ENCODE measurements around the gene MCTP1.

MCTP1 gene

DNA sequence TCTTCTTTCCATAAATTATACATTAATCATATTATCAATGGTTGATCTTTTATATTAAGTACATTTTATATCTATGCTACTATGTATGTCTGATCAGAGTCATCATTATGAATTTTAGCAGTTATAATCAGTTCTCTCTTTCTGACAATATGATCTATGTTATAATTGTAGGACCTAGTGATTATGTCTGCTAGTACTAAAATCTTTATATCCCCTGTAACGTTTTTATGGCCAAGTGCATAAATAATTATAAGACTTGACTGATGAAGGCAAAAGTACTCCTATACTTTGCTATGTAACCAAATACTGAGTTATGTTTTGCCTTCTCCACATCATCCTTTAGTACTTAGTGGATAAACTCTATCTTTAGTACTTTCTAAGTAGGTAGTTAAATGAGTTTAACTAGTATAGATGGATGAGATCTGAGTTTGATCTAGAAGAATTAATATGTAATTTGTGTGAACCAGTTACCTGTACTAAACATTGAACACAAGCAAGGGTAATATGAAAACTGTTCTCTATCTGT, 591.0 kb downstream of the MCTP1 start:
- DNase-seq (no peak), ATAC-seq (no peak)

DNA sequence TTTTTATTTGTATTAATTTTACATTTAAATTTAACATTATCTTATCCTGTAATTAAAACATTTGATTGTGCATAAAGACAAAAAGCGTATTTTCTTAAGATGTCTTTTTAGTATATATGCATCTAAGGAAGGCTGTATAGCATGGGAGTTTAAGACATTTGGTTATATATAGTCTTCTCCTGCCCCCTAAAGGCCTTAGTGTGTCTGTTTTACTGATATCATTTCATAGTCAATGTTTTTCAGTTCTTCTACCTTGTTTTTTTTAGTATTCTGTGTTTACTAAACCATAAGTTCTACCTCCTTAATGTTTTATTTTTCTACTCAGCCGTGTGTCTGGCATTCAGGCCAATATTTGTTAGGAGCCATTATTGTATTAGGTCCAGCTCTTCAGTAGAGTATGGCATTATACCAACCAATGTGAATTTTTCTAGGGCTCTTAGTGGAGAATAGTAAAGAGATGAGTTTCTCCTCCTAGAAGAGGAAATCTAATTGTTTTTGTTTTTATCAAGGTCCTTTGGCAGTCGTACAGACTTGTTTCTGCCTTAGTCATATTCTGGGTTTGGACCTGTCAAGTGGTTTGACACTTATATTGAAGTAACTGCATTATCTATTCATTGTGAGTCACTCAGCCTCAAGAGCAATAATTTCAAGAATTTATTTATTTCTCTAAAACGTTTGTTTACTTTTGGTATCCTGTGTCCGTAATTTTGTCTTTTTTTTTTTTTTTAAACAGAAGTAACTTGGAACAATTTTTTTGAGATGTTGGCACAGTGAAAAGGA, 591.7 kb downstream of the MCTP1 start:
- no peak for ATAC-seq
- DNase-seq: no peak

DNA sequence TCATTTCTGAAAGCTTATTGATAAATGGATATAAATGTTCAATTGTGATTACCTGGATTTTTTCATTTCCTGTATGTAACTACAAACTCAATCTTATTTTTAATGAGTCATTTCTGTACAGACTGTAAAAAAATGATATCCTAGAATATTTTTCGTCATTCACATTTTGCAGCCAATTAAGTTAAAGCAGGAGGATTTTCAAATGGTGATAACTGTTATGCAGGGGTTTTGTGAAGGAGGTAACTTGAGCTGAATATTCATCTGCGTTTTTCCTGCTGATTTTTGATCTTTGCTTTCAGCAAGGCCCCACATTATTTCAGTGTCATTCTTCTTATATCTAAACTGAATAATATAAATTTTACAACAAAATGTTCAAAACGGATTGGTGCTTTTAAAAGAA, 592.3 kb downstream of the MCTP1 start:
- ATAC-seq: no peak
- no peak for DNase-seq

DNA sequence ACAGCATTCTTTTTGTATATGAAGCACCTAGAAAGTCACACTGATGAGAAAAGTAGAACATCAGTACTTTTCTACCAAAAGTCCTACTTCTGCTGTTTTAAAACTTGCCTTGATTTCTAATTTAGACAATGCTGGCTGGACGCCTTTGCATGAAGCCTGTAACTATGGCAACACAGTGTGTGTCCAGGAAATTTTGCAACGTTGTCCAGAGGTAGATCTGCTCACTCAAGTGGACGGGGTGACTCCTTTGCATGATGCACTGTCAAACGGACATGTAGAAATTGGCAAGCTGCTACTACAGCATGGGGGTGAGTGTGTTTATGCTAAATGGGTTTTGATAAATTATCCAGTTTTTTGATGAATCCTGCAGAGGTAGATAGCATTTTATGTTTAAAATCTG, 592.9 kb downstream of the MCTP1 start:
- ATAC-seq: no peak
- DNase-seq: no peak

DNA sequence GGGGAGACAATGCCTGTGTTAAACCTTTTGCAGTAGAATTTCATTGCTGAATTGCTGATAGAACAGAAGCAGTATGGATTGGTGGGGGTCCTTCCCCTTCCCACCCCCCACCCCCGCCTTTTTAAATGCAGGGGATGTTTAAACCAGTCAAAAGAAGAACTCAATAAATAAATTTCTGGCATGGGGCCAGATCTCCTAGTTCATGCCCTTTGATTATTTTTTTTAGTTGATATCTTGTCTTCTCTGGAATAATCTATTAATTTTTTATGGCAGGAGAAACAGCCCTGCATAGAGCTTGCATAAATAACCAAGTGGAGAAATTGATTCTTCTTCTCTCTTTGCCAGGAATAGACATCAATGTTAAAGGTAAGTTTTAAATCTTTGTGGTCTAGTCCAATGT, 593.6 kb downstream of the MCTP1 start:
- no peak for ATAC-seq
- no peak for DNase-seq

DNA sequence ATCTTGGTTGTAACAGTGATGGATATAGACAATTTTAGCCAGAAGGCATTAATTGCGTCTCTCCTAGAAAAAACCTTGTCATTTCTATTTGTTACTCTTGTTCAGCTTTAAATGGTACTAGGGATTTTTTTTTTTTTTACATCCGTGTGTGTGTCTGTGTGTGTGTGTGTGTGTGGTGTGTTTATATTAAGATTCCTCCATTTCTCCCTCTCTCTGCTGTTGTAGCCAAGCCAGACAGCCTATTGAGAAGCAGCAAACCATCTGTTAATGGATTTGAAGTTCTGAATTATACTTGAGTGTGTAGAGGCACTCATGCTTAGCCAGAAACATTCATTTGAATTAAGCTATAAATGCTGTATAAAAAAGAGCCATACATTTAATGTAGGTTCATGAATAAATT, 594.1 kb downstream of the MCTP1 start:
- no peak for DNase-seq
- no peak for ATAC-seq

DNA sequence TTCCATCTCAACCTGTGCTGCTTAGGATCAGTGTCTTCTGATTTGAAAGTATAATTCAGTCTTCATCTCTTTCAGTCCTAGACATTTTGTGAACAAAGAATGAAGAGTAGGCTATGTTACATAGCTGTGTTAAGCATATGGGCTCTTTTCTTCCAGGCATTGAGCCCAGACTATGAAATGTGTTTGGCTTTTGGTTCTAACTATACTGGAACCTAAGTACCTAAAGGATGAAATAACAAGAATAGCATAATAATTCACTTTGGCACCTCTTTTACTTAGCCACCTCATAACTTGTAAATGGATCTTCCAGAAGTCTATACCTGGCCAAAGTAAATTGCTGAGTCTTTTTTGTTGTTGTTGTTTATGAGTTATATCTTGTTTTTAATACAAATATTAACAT, 595.0 kb downstream of the MCTP1 start:
- ATAC-seq: no peak
- no peak for DNase-seq

DNA sequence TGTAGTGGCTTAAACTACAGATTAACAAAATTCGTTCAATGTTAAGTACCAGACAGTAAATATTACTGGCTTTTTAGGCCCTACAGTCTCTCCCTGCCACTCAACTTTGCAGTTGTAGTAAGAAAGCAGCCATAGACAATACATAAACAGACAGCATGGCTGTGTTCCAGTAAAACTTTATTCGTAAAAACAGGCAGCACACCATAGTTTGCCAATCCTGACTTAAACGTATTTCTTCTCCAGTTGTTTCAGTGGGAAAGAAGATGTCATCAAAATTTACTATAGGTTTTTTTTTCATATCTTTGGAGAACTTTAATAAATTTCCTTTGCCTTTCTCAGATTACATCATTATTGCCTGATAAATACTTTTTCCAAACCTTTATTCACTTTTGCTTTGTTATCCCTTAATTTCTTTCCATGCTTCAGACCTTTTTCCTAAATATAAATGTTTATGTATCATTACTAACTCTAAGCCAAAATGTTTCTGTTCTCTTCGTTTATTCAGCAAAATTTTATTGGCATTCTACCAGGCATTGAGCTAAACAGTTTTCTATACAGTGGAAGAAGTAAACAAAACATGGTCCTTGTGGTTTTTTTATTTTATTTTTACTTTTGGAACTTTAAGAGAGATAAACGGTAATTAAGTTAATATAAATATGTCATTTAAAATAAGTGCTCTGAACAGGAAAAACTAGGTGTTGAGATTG, 601.9 kb downstream of the MCTP1 start:
- DNase-seq: no peak

DNA sequence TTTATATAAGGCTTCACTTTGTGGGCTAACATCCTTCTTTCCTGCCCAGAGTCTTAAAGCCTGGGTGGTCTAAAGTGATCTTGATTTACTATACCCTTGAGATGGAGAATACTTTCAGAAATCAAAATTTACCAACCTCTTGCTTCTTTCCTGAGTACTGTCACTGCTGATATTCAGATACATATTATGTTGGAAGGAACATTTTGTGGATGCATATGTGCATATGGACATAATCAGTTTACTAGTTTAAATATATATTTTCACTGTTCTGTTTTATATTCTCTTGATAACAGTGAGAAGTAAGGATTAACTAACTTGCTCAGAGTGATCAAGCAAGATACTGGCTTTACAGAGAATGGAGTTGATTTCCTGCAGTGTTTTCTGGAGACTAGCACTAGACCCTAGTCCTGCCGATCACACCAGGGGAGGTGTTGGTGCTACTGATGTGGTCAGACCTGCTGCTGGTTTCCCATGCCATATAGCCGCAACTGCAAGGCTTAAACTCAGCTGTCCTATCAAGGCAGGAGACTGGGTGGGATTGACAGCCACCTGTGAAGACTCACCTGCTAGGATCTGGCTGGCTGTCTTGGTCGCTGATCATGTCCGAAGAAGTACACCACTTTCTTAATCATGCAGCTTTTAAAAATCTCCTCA, 608.8 kb downstream of the MCTP1 start:
- ATAC-seq: no peak
- DNase-seq: no peak

More for the DNA sequence above, 601.9 kb downstream of the MCTP1 start:
- no peak for ATAC-seq

DNA sequence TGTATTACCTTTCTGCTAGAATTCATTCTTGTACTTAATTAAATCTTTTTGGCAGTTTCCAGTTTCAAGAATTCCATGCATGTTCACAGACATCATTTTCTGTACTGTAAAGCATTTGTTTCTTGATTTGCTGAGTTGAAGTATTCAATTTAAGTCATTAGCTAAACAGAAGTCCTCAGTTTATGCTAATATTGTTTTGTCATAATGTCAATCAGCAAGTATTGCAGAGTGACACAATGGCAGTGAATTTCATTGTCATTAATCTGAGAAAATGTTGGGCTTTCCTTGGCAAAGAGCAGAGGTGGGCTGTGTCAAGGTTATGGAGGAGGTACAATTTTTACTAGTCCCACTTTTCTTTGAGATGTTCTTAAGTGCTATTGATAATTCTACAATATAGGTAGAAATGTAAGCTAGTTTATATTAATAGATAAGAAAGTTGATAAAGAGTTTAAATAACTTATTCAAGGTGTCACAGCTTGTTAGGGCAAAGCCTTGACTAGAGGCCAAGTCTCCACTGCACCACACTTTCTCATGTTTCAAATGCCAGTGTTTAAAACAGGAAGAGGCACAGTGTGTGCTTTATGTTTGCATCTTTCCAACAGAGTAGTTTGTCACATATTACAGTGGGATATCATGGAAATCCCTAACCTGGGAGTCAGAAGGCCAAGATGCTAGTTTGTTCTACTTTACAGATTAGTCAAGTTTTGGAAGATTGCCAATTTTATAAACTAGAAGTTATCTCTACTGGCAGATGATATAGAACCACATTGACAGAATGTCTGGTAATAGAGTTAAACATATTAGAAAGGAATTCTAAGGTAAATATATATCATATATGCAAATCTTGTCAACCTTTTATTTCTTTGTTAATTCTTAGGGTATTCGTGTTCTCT, 610.2 kb downstream of the MCTP1 start:
- DNase-seq (no peak), ATAC-seq (no peak)

DNA sequence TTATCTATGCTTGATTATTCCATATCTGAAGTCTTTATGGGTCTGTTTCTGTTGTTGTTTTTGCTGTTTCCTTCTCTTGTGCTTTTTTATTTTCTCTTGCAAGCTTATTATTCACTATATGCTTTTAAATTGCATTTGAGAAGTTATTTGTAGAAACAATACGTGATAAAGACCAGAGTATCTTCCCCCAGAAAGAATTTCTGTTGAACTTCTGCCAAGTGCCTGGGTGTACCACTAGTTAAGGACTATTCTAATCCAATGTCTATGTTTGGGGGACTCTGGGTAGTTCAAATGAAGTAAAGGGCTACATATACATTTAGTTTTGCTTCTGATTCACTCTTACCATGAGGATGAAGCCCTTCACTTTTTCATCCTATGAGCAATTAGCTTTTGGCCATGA, 612.1 kb downstream of the MCTP1 start:
- ATAC-seq (no peak), DNase-seq (no peak)

DNA sequence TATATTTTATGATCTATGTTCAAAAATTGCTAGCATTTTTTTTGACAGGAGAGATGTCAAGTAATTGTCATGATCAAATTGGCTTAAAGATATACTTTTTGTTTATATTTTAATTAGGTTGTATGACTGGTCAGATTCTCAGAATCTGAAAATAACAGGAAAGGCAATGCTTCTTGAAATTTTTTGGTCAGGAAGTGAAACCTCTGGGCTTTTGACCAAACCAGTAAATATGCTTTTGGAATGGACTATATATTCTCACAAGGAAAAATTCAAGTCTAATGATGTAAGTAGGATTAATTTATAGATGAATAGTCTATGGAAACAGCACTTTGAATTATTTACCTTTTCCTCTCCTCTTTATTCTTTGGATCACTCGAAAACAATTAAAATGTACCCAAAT, 614.2 kb downstream of the MCTP1 start:
- DNase-seq (no peak), ATAC-seq (no peak)

DNA sequence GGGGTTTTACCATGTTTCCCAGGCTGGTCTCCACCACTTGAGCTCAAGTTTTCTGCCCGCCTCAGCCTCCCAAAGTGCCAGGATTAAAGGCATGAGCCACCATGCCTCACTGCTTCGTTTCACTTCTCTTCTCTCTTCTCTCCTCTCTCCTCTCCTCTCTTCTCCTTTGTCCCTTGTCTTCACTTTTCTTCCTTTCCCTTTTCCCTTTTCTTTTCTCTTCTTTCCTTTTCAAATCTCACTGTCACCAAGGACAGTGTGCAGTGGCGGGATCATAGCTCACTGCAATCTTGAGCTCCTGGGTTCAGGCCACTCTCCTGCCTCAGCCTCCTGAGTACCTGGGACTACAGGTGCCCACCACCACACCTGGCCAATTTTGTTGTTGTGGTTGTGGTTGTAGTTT, 617.0 kb downstream of the MCTP1 start:
- ATAC-seq (no peak), DNase-seq (no peak)

DNA sequence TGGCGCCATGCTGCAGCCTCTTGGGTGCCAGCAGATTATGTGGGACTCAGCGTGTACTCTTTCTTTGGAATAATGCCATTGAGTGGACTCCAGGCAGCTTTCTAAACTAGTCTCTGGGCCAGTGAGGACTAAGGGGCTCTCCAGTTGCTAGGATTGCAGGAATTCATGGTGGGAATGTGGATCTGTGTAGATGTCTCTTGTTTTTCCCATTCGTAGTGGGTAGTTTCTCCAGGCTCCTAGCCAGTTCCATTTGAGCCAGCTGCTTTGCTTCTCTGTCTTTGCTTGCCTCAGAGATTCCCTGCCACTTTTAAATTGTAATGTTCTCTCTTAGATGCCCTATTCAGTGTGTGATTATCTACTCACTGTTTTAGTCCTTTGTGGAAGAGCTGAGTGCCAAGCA, 623.8 kb downstream of the MCTP1 start:
- no peak for ATAC-seq
- no peak for DNase-seq

DNA sequence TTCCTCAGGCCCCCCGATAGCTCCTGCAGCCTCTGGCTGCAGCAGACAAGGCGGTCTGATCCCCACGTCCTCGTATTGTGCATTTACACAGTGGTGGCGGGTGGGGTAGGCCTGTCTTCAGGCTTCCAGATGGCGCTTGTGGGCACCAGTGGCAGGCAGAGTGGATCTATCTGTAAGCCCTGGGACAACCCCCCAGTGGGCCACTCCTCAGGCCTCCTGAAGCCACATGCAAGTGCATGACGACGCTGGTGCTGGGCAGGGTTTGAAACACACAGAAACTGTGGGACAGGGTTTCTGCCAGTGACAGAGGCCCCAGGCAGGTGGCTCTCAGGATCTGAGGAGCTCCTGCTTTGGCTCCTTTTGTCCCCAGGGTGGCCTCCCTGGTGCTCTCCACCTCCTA, 624.4 kb downstream of the MCTP1 start:
- ATAC-seq: no peak
- DNase-seq: no peak

DNA sequence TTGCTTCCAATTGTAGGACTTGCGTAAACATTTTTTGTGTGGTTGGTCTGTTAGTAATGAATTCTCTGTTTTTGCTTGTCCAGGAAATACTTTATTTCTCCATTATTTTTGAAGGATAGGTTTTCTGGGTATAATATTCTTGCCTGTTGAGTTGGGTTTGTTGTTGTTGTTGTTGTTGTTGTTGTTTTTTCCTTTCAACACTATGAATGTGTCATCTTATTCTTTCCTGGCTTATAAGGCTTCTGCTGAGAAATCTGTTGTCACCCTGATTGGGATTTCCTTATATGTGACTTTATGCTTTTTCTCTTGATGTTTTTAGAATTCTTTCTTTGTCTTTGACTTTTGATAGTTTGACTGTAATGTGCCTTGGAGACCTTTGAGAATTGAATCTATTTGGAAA, 626.6 kb downstream of the MCTP1 start:
- no peak for DNase-seq
- no peak for ATAC-seq

All from stimulated activated naive CD8-positive, alpha-beta T cell treated with anti-CD3 and anti-CD28 coated beads, Interleukin-15, Interleukin-2, amounts not matched to agents 100 U/mL and 50 U/mL, for 24 hours (primary cell).